ENCODE measurements around the gene IGSF9B.

The IGSF9B gene

GRCh38 chr11:133897331-133897650 lies 59.5 kb downstream of the IGSF9B start:
- DNase-seq, result no peak

- no peak for DNase-seq
Measured at GRCh38 chr11:133896642-133897330, 60.0 kb downstream of the IGSF9B start.

DNA sequence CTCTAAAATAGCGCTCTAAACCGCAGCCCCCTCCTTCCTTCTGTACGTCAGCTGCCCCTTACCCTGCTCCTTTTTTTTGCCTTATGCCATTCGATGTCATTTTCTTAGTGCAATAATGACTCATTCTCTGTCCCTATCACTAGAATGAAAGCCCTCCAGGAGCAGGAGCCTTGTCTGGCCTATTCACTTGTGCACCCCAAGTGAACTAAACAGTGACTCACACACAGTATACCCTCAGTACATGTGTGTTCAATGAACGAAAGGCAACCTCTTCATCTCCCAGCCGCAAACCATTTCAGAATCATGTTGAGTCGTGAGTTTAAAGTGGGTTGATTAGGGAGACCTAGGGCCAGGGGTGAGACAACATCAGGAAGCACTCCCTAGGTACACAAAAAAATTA lies 60.7 kb downstream of the IGSF9B start:
- DNase-seq, result no peak

DNA sequence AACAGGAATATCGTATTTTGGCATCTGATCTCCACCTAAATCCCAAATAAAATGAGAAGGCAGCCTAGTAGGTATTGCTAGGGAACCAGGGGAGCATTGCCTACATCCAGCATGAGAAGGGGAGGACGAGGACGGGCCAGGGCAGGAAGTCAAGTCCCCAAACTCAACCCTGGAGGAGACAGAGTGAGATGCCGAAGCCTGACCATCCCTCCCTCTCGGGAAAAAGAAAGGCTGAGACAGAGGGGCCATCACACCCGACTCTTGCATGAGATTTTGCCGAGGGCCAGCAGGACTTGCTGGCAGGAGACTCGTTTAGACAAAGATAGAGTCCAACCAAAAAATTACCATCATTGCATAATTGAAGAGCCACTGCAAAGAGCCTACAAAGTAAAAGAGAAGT lies 61.2 kb downstream of the IGSF9B start:
- no peak for DNase-seq

DNA sequence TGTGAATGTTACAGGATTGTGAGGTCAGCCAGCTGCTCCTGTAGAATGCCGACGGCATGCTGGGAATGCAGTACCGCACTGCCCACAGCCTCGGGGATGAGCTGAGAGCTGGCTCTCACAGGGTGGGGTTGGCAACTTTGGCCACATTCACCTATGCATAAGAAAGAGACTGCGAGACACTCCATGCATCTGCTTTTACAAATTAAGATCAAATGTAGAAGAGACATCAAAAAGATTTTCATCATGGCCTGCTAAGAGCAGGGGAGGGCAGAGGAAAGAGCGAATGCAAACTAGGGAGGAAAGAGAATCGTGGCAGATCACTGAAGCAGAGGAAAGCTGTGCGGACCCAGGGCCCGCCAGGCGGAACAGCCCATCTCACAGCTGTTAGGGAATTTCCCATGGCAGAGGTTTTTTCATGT lies 61.7 kb downstream of the IGSF9B start:
- DNase-seq, result no peak

- no peak for DNase-seq
Measured at GRCh38 chr11:133893381-133893780, 63.4 kb downstream of the IGSF9B start.

- no peak for DNase-seq
Measured at GRCh38 chr11:133892584-133893380, 64.0 kb downstream of the IGSF9B start.

DNA sequence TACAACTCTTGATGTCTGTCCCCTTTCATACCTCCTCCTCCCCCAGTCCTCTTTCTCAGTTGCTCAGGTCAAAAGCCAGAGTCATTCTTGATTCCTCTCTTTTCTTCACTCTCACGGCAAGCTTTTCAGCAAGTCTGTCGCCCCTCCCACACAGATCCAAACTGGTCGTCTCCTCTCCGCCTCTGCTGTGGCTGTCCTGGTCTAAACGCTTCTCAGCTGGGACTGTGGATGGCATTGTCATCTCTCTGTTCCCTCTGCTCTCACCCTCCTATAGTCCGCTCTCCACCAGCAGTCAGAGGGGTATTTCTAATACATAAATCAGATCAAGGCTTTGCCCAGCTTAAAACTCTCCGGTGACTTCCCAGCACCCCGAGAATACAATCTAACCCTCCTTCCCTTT lies 64.6 kb downstream of the IGSF9B start:
- DNase-seq, result no peak

DNA sequence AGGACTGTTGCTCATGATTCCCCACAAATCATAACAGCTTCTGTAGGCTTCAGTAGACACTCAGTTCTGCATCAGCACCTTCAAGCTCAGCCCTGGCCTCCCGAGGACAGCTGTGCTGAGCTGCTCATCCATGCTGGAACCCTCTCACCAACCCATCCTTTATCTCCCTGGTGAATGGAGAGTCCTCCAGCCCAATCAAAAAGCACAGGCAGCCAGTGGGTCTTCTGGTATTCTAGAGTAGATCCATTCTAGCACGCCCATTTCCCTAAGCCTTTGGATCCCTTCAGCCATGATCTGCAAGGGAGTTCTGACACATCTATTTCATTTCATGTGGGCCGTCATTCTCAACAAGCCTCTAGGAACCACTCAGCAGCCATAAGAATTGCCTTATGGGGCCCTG lies 66.9 kb downstream of the IGSF9B start:
- DNase-seq, result no peak

DNA sequence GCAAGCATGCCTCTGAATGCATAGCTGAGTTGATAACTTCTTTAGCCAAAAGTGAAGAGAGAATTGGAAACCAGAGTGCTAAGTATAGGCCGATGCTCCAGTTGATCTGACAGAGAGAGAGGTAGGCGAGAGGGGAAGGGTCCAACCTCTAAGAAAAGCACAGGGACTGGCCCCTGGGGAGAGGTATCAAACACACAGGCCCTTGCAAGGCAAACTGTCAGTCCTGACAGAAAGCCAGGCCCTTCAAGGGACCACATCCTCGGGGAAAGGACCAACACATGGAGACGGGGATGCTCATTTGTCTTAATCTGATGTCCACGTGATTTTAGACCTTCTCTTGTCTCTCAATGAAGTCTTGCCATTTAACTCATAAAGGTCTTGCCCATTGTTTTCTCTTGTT lies 67.6 kb downstream of the IGSF9B start:
- DNase-seq, result no peak

DNA sequence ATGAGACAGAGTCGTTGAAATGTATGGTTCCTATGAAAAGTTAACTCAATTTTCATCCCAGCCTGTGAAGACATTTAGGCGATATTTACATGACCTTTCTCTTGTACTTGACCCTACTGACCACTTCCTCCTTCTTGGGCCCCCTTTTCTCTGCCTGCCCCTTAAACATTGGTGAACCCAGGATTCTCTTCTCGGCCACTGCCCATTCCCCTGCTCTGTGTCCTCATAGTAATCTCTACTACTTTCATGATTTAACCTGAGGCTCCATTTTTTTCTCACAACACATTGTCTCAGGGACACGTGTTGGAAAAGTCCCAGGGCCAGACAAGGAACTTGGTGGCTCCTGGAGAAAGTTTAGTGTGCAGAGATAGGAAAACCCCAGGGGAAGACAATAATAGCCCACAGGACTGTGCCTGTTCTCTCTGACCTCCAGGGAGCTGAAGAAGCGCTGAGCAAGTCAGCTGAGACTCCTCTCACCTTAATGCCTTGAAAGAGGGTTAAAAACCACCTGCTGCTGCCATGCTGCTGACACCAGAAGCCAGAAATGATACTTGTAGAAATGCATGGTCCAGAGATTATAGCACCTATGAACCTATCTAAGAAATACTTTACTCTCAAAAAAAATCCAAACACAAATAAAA lies 69.0 kb downstream of the IGSF9B start:
- DNase-seq, result no peak

- DNase-seq, result no peak
Measured at GRCh38 chr11:133886029-133886428, 70.7 kb downstream of the IGSF9B start.

- no peak for DNase-seq
Measured at GRCh38 chr11:133872160-133872559, 84.6 kb downstream of the IGSF9B start.

GRCh38 chr11:133867456-133867855 lies 89.3 kb downstream of the IGSF9B start:
- DNase-seq, result no peak

- no peak for DNase-seq
Measured at GRCh38 chr11:133865466-133865865, 91.3 kb downstream of the IGSF9B start.

- no peak for DNase-seq
Measured at GRCh38 chr11:133864756-133865155, 92.0 kb downstream of the IGSF9B start.

DNA sequence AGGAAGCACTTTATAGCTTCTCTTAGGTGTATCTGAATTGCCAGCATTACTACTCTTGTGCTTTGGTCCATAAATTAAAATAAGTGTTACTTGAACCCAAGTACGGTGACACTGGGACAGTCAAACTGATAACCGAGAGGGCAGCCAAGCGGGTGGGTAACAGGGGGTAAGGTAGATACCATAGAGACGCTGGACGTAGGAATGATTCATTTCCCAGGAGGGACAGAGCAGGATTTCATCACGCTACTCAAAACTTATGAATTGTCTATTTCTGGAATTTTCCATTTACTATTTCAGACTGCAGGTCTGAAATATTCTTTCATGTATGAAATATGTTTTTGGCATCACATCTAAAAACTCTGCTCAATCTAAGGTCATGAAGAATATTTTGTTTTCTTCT lies 96.6 kb downstream of the IGSF9B start:
- no peak for DNase-seq

All from inflammatory macrophage treated with lipopolysaccharide for 1 hour (primary cell).